ENCODE results near the gene TMEM192. TPM values are rescaled to one million over a fixed set of nuclear protein-coding genes. Genes with fewer than 3 reads are reported as not detected.

TMEM192 gene
- total and polyA plus RNA-seq, 2 of the 8 experiments (the other 6 are each of a cell fraction or from before 2014, with no cell fraction given), result 7.3 to 10.9 TPM

DNA sequence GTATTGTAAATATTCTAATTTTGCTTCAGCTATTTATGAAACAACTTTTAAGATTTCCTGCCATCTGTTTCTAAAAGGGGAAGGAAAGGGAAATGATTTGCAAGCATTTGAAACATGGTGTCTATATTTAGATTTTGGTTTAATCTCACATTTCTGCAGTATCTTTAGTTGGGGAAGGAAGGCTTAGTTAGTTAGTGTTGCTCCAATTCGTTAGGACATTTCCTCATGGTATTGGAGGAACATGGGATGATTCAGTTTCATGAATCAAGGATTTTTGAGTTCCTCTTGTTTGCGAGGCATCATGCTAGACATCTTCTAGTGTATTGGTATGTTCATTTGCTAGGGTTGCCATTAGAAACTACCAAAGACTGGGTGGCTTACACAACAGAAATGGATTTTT lies 20.5 kb upstream of the TMEM192 start:
- no peak overlapping the region for H3K4me2 ChIP-seq (ENCODE audit: insufficient read depth in 1 of 2, low read depth in 2 of 2, low read length in 2 of 2)
- H3K36me3 ChIP-seq (ENCODE audit: control insufficient read depth in 2 of 4, insufficient read depth in 4 of 4, low read length in 3 of 4), result no peaks in the 10 kb centered on the region
- H4K5ac ChIP-seq (ENCODE audit: insufficient read length, low read depth, low read length), result no peak overlapping the region
- H4K91ac ChIP-seq (replicated peaks; ENCODE audit: insufficient read length, low read length), result no peak overlapping the region
- TF ChIP-seq, protein P1, sequence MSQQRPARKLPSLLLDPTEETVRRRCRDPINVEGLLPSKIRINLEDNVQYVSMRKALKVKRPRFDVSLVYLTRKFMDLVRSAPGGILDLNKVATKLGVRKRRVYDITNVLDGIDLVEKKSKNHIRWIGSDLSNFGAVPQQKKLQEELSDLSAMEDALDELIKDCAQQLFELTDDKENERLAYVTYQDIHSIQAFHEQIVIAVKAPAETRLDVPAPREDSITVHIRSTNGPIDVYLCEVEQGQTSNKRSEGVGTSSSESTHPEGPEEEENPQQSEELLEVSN (IDR thresholded peaks at IDR 0.05), result no peak
- TF ChIP-seq TBP (IDR thresholded peaks at IDR 0.05; ENCODE audit: low read depth, low read length) (no peak), PHF8 (conservative IDR thresholded peaks at IDR 0.05; ENCODE audit: low read depth, low read length) (no peak), KDM5A (IDR thresholded peaks at IDR 0.05; ENCODE audit: low read length) (no peak), CTBP2 (IDR thresholded peaks at IDR 0.05; ENCODE audit: borderline replicate concordance, insufficient read depth, insufficient read length, low read length) (no peak), SRF (IDR thresholded peaks at IDR 0.05; ENCODE audit: low read depth, low read length) (no peak), CBX5 (IDR thresholded peaks at IDR 0.05; ENCODE audit: low read depth, low read length) (no peak)
- no peaks in the 10 kb centered on the region for H3K23me2 ChIP-seq (ENCODE audit: low read depth, low read length)
- FAIRE-seq, result no peak
- H3K4me1 ChIP-seq (replicated peaks in 1 of 4; ENCODE audit: control insufficient read depth in 3 of 4, insufficient read depth in 4 of 4, low read length in 3 of 4), result no peaks in the 10 kb centered on the region
- H3K9ac ChIP-seq (replicated peaks in 1 of 4; ENCODE audit: extremely low read depth in 1 of 4, low read depth in 3 of 4, low read length in 3 of 4), result no peak overlapping the region
- no peak overlapping the region for H3K56ac ChIP-seq (replicated peaks; ENCODE audit: insufficient read length, low read depth, low read length)
- CTCF ChIA-PET (ENCODE audit: partially characterized antibody), result interaction anchor here (2.4 to 10.6 kb wide), 6 partner anchors 12 to 222 kb away, joined by 12 to 235 read pairs (median 23); partner anchors contain the start of genes MSMO1 and TMEM192
- DNase-seq (ENCODE audit: low read depth in 1 of 2, low spot score in 2 of 2), result no peak
- no peaks in the 10 kb centered on the region for H3K79me1 ChIP-seq (ENCODE audit: low read depth, low read length)
- no peak overlapping the region for H2BK20ac ChIP-seq (ENCODE audit: low read length)
- no peak overlapping the region for H3K4me3 ChIP-seq (ENCODE audit: extremely low read depth in 1 of 4, insufficient read depth in 2 of 4, low read depth in 3 of 4, low read length in 4 of 4)
- H2BK12ac ChIP-seq (ENCODE audit: low read depth, low read length), result no peak overlapping the region
- no peaks in the 10 kb centered on the region for H3K9me3 ChIP-seq (ENCODE audit: insufficient read depth in 2 of 2, low read depth in 1 of 2, low read length in 1 of 2)
- no peak overlapping the region for H2AFZ ChIP-seq (ENCODE audit: low read length)
- H2AK5ac ChIP-seq (ENCODE audit: low read depth, low read length), result no peak overlapping the region
- H2BK120ac ChIP-seq (replicated peaks; ENCODE audit: low read depth, low read length), result no peak overlapping the region
- H3K23ac ChIP-seq (ENCODE audit: insufficient read length), result no peak overlapping the region
- H3K18ac ChIP-seq (ENCODE audit: extremely low read depth, low read length), result no peak overlapping the region
- H3K27me3 ChIP-seq (replicated peaks in 1 of 4; ENCODE audit: control insufficient read depth in 3 of 4, extremely low read depth in 1 of 4, insufficient read depth in 3 of 4, low read length in 3 of 4), result no peaks in the 10 kb centered on the region
- no peaks in the 10 kb centered on the region for H4K20me1 ChIP-seq (replicated peaks in 1 of 2; ENCODE audit: control insufficient read depth in 1 of 2, insufficient read depth in 2 of 2, low read length in 2 of 2)
- H3K27ac ChIP-seq (ENCODE audit: low read depth, low read length), result no peak overlapping the region
- H2BK5ac ChIP-seq (ENCODE audit: low read depth, low read length), result no peak overlapping the region
- no peak overlapping the region for H2BK15ac ChIP-seq (ENCODE audit: low read length)
- H3K14ac ChIP-seq (ENCODE audit: insufficient read length), result no peak overlapping the region
- no peak overlapping the region for H4K8ac ChIP-seq (ENCODE audit: extremely low read depth, insufficient read depth, low read length)
- H3K4ac ChIP-seq (replicated peaks; ENCODE audit: insufficient read length, low read depth, low read length), result no peak overlapping the region
- POLR2A ChIA-PET (ENCODE audit: partially characterized antibody), result no interaction called here
- WGBS, 2 experiments (ENCODE audit: extremely low coverage in 1 of 2, insufficient coverage in 1 of 2, insufficient read length in 1 of 2, insufficient replicate concordance in 2 of 2, low coverage in 1 of 2, low lambda C conversion rate in 2 of 2, missing lambda C conversion rate in 1 of 2), result 76% methylated on average over 2 of the region's 2 CpGs; no CpG with 5 or more reads in 1 of the 2 experiments
- H3K79me2 ChIP-seq (ENCODE audit: control insufficient read depth in 1 of 2, insufficient read depth in 2 of 2, low read length in 2 of 2), result no peaks in the 10 kb centered on the region

Data from H1 (cell line).